MV-4-11 (cell line): Measurements from ENCODE around the gene ATP4B.
"Not testable (repeated sequence)": the region's sequence is repeated elsewhere in the genome, so short reads cannot be mapped to it uniquely, and the experiment has no call there.

Source experiments
- DNase-seq: peaks from one replicate; lab custom pipeline; 2025; lab: John Stamatoyannopoulos, UW

ATP4B gene

DNA sequence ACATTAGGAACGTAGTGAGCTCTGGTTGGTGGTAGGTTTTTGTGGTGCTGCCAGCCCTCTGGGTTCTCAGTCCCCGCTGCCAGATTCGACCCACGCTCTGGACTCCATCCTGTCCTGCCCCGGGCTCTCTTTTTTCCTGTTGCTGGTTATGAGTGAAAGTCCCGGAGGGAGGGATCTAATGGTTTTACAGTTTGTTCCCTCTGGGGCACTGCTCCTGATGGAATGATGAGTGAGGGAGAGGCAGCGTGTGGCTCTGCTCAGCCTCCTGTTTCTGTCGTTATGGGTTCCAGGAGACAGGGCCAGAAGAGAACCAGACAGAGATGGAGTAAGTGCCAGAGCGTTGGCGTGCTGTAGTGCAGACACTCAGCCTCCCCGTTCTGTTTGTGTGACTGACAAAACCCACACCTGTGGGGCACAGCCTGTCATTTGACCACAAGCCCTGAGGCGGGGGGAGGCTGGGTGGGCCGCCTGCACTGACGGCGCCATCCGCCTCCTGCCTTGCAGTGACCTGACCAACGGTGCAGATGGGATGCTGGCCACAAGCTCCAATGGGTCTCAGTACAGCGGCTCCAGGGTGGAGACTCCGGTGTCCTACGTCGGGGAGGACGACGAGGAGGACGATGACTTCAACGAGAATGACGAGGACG lies 18.3 kb downstream of the ATP4B start:
- DNase-seq, result no peak

DNA sequence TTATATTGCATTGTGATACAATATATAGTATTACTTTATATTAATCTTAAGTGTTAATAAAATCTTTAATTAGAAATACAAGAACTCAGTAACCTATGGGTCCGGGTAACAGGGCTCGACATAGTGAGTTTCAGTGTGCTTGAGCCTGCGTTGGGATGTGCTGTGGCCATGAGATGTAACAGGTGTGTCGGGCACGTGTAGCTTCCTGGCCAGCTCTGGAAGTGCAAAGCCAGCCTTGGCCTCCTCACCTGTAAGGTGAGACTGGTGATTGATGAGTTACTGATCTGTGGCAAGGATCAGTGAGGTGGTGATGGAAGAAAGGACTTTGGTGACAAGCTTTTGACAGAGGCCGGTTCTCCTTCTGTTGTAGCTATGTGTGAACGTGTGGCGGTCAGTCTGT lies 19.2 kb downstream of the ATP4B start:
- DNase-seq, result no peak

- no peak for DNase-seq
Observed at GRCh38 chr13:113638173-113638746, 19.7 kb downstream of the ATP4B start.

DNA sequence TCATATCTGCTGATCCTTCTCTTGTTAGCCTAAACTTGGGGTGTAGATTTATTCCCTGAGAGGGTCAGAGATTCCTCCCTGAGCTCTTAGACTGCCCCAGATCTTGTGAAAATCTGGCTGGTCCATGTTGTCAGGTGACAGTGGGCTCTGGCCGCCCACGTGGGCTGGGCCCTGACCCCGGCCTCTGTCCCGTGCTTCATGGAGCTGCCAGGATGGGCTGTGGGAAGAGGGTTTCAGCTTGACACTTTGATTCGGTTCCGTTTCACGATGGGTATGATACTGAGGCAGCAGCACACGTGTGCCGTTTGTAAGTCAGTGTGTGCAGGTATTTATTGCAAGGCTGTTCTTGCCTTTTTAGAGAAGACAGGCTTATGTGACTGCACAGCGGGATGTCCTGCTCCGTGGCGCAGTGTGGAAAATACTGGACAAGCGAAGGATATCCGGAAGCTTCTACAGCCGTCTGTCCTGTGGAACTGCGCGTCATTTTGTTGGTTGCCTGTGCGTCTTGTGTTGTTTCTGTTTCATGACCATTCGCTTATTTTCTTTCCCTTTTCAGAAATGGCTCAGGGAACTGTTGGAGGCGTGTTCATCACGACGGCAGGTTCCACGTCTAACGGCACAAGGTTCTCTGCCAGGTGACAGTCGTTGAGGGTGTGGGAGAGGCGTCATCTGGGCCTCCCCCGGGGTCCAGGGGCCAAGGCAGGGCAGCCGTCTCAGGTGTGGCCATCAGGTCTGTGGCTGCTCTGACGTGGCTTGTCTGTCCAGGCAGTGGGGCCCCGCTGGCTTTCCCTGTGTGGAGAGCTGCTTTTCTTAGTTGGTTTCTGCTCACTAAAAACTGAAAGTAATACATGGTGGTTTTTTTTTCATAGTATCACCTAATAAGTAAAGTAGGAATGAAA lies 20.5 kb downstream of the ATP4B start:
- DNase-seq, result no peak

DNA sequence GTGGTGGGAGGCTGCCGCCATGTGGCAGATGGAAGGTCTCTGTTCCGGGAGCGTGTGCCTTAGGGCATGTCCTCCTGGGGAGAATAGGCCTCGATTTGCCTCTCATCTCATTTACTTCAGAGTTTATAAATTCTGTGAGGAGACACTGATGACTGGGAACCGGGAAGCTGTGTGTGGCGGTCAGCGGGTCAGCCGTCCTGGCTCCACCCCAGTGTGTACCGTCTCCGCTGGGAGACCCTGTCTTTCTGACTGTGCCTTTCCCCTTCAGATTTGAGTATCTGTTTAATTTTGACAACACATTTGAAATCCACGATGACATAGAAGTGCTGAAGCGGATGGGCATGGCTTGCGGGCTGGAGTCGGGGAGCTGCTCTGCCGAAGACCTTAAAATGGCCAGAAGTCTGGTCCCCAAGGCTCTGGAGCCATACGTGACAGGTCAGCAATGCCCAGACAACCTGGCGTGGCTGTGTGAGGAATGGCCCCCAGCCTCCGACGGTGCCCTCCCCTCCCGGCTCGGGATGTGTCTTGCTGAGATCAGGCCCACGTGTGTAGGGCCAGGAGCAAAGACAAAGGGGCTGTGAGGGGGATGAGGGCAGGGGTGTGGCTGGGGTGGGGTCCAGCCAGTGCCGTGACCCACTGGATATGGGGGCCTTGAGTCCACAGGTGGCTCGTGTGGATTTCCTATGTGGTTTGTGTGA lies 21.6 kb downstream of the ATP4B start:
- DNase-seq, result no peak

DNA sequence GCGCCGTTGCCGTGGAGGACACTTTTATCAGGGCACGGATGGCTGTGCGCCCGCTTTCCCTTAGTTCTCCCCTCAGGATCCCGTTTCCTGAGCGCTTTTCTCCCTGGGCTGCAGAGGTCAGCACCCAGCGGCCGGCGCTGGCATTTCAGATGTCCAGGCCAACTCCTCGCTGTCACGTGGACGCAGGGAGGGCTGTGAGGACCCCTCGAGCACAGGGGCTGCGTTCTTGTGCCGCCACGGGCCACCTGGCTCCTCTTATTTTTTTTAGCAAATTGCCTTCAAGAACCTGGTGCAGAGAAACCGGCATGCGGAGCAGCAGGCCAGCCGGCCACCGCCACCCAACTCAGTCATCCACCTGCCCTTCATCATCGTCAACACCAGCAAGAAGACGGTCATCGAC lies 22.3 kb downstream of the ATP4B start:
- DNase-seq, result no peak

GRCh38 chr13:113635048-113635420 lies 23.0 kb downstream of the ATP4B start:
- no peak for DNase-seq

DNA sequence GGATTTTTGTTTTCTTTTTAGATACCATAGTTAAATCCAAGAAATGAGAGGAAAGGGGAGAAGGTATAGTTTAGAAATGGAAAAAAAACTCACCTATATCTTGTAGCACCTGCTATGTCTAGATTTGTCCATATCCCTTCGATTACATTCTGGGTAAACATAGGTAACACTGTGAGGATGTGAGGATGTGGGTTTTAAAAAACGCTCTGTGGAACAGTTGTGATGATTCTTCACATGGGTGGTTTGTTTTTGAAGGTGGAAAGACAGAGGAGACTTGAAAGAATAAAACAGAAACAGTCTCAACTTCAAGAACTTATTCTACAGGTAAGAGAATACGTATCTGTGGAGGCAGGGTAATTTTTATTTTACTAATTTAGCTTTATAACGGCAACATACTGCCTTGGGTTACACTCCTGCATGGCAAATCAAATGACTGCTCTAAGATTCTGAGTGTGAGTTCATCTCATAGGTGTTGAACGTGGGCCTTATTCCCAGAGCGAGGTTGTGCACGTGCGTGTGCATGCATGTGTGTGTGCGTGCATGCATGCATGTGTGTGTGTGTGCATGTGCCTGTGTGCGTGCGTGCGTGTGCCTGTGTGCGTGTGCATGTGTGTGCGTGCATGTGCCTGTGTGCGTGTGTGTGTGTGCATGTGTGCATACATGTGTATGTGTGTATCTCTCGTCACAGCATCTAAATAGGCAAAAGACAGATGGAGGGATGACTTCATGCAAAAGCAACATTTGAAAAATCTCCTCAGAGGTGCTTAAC lies 23.5 kb downstream of the ATP4B start:
- DNase-seq, result no peak

DNA sequence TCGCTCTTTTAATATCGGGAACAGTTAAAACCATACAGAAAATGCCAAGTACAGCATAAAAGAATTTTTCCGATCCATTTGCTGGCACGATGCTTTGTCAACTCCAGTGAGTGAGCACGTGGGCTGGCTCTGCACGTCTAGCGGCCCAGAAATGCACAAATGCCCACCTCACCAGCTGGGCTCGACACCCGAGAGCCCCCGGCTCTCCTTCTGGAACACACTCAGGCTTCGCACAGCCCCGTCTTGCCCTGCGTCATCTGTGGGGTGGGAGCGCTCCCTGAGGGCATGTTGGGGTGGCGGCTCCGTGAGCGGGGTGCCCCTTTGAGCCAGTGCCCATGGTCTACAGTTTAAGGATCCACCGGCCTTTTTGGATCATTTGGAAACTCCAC lies 24.5 kb downstream of the ATP4B start:
- no peak for DNase-seq

GRCh38 chr13:113632706-113633484 lies 25.1 kb downstream of the ATP4B start:
- DNase-seq, result no peak

- DNase-seq, result no peak
Observed at GRCh38 chr13:113631341-113632095, 26.5 kb downstream of the ATP4B start.

GRCh38 chr13:113630804-113631203 lies 27.2 kb downstream of the ATP4B start:
- no peak for DNase-seq

- no peak for DNase-seq
Observed at GRCh38 chr13:113630296-113630695, 27.7 kb downstream of the ATP4B start.

DNA sequence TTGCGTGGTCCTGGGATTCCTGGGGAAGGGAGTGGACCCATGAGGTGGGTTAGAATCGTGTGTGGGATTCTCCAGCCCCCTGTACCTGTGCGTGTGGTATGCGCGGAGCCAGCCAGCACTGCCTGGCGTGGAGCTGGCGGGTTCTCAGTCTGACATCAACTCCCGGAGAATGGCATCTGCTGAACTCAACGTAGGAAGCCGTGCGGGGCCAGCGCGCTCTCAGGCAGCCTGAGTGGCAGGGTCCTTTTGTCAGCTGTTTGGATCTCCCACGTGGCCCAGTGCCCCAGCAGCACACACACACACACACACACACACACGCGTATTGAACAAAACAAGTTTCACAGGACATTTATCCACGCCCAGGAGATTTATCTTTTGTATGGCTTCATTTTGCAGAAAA lies 28.1 kb downstream of the ATP4B start:
- DNase-seq, result no peak

DNA sequence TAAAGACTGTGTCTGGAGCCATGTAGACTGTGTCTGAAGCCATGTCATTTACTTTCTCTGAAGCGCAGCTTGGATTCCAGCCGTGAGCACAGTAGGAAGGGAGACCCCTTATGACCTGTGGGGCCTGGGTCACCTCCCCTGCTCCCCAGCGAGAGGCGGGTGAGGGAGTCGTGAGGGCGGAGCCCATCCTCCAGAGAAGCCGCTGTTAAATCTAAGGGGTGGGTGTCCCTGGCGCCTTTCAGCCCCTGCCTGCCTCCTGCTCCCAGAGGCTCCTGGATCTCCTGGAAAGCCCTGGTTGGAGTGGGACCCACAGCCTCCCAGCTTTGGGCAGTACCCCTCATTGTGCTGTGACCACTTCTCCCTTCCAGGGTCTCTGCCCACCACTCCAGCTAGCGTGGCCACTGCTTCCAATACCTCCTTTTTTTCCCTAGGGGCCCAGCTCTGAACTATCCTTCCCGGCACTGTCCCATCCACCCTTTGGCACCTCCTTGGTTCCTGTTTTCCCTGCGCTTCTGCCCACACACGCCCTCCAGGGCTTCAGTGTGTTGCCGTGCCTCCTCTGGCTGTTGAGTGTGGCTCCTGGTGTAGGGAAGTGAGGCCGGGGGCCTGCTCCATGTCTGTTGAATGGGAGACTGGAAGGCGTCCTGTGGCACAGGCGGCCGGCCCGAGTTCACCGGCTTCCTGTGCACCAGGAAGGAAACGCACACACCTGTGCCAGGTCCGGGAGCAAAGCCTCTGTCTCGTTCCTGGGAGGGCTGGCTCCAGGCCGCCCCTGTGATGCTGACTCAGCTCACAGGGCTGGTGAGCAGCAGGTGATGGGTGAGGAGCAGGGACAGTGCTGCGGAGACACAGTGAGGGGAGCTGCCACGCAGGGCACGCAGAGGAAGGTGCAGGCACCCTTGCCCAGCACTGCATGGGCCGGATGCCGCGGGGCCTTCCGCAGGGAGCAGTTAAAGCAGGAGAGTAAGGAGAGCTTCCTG lies 29.4 kb downstream of the ATP4B start:
- DNase-seq, result no peak

DNA sequence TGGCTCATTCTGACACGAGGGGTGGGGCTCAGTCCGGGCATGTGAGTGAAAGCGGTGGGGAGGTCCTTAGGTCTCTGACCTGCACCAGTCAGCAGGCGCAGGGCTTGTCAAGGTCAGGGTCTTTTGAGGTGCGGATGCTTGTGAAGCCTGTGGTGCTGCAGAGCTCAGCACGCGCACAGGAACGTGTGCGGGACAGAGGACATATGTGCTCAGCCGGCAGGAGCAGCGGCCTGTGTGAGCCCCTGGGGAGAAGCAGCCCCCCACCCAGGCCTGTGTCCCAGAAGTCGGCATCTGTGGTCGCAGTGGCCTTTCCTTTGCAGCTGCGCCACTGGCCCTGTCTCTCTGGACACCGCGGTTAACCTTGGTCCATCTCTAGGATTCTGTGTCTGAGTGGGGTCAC lies 30.9 kb downstream of the ATP4B start:
- no peak for DNase-seq

- no peak for DNase-seq
Observed at GRCh38 chr13:113625965-113626721, 31.9 kb downstream of the ATP4B start.

DNA sequence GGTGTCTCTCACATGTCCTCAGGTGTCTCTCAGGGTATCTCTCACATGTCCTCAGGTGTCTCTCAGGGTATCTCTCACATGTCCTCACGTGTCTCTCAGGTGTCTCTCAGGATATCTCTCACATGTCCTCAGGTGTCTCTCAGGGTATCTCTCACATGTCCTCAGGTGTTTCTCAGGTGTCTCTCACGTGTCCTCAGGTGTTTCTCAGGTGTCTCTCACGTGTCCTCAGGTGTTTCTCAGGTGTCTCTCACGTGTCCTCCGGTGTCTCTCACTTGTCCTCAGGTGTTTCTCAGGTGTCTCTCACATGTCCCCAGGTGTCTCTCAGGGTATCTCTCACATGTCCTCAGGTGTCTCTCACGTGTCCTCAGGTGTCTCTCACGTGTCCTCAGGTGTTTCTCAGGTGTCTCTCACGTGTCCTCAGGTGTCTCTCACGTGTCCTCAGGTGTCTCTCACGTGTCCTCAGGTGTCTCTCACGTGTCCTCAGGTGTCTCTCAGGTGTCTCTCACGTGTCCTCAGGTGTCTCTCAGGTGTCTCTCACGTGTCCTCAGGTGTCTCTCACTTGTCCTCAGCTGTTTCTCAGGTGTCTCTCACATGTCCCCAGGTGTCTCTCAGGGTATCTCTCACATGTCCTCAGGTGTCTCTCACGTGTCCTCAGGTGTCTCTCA lies 33.2 kb downstream of the ATP4B start:
- DNase-seq, result not testable (repeated sequence)
